Left kidney (tissue), 2 donors: ENCODE data around the gene IFITM5. TPM values are rescaled to one million over a fixed set of nuclear protein-coding genes. Genes with fewer than 3 reads are reported as not detected.
"Not testable (repeated sequence)": the region's sequence is repeated elsewhere in the genome, so short reads cannot be mapped to it uniquely, and the experiment has no call there.

Source experiments
- DNase-seq: peaks from one replicate; pipeline ENCODE4 v3.0.0-alpha.2; 2013
- polyA plus RNA-seq: library from polyadenylated mRNA; unstranded; fragments of 120-200 nt; gene quantifications from one replicate; pipeline ENCODE4 v1.2.1, GENCODE V29; 2013; ENCODE audit not compliant: insufficient read length

The IFITM5 gene
- polyA plus RNA-seq, 1 donor = 0.25 TPM

- no peak for DNase-seq
Observed at GRCh38 chr11:313304-313786, 14.0 kb upstream of the IFITM5 start.

DNA sequence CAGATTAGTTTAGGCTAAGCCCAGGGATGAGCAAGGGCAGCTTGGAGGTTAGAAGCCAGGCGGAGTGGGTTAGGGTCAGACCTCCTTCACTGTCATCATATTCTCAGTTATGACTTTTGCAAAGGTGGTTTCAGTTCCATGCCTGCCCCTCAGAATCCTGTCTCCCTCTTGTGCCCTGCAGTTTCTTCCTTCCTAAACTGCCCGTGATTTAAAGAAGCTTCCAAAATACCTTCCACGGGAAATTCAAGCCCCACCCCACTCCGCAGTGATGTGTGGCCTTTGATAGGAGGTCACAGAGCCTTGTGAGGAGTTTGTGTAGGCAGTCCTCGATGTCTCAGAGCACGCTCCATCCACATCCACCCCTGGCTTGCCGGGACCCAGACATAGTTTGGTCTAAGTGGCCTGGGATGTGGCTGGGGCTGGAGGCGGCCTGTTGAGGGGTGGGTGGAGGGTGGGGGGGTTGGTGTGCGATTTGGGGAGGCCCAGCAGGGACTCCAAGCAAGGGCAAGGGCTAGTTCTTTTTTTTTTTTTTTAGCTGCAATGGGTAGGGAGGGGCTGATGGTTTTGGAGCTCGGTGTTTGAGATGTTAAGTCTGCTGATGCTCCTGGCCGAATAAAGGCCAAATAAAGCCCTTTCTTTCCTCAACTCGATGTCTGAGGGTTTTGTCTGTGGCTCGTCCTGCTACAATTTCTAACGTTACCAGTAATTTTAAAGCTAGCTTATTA lies 12.9 kb upstream of the IFITM5 start:
- no peak for DNase-seq

- DNase-seq = not testable (repeated sequence)
Observed at GRCh38 chr11:311013-311748, 11.9 kb upstream of the IFITM5 start.

DNA sequence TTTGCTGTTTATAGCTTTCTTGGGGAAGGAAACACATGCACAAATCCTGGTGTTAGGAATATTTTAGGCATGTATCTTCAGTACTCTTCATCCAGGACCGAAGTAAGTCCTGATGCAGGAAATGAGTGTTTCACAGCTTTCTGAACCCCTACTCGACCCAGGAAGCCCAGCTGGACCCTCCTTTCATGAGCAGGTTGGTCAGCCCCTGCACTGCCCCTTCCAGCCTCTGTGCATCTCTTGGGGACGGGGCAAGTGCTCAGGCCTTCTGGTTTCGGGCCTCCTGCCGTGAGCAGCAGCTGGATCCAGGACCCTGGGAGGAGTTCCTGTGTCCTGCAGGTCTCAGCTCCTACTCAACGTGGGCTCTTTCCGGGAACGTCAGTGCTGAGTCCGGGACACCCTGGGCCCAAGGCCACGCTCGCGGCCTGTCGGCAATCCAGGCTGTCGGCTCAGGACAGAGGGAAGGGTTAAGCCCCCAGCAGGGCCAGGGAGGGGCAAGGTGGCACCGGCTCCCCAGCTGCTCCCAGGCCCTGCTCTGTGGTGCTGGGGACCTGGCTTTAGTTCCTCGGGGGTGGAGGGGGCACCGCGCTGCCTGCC lies 10.8 kb upstream of the IFITM5 start:
- DNase-seq = not testable (repeated sequence)

DNA sequence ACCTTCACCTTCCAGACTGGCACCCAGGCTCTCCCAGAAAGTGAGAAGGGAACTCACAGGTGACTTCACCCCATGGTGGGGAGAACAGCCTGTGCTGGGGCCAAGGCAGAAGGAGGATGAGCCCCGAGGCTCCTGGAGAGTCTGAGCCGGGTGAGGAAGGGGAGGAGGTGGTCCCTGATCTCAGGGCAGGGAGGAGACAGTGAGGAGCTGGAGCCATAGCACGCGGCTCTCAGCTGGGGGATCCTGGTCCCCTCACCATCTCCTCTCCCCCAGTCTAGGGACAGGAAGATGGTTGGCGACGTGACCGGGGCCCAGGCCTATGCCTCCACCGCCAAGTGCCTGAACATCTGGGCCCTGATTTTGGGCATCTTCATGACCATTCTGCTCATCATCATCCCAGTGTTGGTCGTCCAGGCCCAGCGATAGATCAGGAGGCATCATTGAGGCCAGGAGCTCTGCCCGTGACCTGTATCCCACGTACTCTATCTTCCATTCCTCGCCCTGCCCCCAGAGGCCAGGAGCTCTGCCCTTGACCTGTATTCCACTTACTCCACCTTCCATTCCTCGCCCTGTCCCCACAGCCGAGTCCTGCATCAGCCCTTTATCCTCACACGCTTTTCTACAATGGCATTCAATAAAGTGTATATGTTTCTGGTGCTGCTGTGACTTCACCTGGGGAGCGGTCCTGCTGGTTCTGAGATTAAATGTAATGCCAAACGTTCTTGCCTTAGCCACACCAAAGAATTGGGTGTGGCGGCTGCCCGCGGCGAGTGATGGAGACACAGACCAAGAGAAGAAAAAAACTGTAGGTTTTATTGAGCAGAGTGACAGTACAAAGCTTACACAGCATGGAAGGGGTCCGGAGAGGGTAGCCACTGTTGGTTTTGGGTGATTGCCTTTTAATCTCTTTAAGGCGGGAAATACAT lies 9.7 kb upstream of the IFITM5 start:
- DNase-seq = not testable (repeated sequence)

GRCh38 chr11:307766-308708 lies 8.7 kb upstream of the IFITM5 start, which contains the start of gene IFITM2:
IFITM2 (plus strand) TSS chr11:307816; CDS start chr11:308193, 377 bp downstream.
- peak; percentile 86 for DNase-seq

DNA sequence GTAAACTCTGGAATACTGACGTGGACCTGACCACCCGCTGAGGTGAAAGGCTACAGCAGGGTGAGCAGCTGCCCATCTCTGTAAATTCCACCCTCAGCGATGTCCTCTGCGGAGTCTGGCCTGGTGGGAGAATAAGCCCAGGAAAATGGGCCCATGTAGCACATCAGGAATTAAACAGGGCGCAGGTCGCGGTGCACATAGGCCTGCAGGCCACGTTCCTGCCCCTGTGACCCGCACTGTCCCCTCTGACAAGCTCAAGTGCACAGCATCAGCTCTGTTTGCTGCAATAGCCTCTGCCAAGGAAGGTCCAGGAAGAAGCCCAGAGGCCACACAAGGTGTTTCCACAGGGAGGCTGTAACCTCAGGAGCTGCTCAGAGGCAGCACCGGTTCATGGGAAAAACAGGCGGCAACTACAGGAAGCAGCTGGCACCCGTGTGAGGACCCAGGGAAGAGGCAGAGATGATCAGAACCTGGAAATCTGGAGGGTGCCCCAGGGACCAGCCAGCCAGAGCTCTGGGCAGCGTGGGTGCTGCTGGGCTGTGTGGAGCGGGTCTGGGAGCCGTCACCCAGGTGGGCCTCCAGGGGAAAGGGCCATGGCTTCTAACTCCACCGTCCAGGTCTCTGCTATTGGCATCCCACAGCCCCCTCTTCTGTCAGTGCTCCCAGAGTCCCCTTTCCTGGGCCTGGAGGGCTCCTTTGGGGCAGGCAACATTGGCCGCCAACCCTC lies 7.5 kb upstream of the IFITM5 start:
- no peak for DNase-seq

GRCh38 chr11:305844-306211 lies 6.5 kb upstream of the IFITM5 start:
- DNase-seq = no peak

DNA sequence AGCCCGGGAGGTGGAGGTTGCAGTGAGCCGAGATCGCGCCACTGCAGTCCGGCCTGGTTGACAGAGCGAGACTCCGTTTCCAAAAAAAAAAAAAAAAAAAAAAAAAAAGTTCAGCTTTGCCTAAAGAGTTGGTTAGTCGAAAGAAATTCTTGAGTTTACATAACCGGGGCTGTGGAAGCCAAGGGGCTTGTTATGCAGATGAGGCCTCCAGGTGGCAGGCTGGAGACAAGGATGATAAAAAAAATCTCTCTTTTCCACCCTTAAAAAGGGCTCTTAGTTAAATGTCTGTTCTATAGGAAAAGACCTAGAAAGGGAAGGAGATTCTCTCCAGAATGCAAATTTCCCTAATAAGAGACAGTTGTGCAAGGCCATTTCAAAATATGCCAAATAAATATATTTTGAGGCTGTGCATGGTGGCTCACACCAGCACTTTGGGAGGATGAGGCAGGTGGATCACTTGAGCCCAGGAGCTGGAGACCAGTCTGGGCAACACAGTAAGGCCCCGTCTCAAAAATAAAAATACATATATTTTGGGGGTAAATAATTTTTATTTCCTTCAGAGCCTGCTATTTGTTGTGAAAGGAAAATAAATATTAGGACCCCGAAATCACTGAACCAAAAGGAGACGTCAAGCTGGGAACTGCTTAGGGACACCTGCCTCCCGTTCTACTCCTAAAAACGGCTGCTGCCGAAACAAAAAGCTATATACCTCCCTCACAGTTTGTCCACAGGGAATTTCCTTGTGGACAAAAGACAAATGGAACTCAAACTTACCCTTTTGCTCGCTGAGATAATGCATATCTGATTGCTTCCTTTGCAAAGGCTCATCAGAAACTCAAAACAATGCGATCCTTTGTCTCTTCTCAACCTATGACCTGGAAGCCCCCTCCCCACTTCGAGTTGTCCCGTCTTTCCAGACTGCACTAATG lies 5.9 kb upstream of the IFITM5 start:
- DNase-seq = peak; percentile 82

- no peak for DNase-seq
Observed at GRCh38 chr11:304061-304506, 4.8 kb upstream of the IFITM5 start.

- DNase-seq = no peak
Observed at GRCh38 chr11:303363-303762, 4.0 kb upstream of the IFITM5 start.

DNA sequence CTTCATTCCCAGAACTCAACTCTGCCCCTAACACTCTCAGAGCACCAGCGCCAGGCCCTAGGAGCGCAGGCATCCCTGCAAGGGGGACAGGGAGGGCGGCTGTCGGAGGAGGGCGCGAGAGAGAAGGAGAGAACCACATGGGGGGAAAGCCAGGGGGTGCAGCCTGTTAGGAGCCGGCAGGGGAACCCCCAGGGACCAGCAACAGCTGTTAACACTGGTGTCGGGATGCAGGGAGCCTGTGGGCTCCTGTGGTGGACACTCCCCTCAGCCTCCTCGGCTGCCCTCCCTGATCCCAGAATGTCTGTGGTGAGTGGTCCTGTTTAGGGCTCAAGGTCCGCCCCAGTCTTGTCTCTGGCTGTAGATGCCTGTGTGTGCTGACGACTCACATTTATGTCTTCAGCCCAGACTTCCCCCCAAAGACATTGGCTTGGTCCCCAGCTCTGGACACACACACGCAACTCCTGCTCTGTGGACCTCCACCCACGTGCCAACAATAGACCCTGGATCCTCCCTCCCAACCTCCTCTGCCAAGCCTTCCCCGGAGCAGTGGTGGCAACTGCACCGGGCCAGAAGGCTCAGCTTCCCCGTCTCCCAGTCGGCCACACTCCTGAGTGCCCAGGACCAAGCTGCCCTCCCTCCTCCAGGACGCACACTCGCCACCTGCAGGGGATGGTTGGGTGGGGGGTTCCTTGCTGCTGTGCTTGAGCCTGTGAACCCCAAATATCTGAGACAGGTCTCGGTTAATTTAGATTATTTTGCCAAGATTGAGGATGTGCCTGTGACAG lies 817 bp upstream of the IFITM5 start:
- no peak for DNase-seq

- DNase-seq = no peak
Observed at GRCh38 chr11:298406-299065, 790 bp downstream of the IFITM5 start.

GRCh38 chr11:297586-298405 lies 1.5 kb downstream of the IFITM5 start:
- DNase-seq = no peak

DNA sequence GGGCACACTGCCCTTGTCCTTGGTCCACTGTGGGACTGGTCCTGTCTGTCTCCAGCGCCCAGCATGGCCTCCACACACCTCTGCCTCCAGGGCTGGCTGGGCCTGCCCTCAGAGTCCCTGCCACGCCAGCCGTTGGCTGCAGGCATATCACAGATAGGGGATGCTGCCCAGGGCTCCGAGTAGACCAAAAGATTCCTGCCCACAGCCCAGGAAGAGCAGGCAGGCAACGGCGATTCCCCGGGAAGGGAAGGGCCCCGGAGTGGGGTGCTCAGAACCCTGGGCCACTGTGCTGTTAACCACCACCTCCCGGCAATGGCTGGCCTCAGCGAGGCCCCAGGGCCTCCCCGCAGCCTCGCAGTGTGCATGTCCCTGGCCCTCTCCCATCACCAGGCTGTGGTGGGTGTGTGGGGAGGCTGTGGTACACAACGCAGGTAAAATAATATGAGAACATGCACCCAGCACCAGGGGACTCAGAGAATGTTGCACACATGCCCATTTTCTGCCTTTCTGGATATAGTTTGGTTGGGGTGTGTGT lies 2.2 kb downstream of the IFITM5 start:
- DNase-seq = no peak
